Measurements from ENCODE around the gene HBS1L.

Gene HBS1L

DNA sequence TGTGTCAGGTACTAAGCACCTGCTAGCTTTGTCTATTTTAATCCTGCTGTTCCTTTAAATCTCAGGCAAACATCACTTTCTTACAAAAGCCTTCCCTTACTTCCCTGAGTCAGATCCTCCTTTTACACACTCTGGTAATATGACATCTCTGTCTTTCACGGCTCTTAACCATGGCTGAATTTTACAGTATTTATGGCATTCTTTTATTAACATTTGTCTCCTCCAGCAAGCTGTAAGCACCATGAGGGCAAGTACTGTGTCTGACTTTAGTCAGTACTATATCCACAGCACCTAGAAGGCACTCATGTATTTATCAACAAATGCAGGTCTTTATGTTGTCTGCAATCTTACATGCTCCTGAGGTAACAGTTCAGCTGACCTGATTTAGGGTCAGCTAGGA lies 33.7 kb upstream of the HBS1L start:
- H3K9ac ChIP-seq, result no peak overlapping the region
- H4K20me1 ChIP-seq (ENCODE audit: insufficient read depth), result no peaks in the 10 kb centered on the region
- no peak overlapping the region for H3K4me3 ChIP-seq (IDR thresholded peaks at IDR 0.05; ENCODE audit: insufficient read depth, low read depth, low read length)
- peaks cover 57% of the 10 kb centered on the region for H3K4me1 ChIP-seq (ENCODE audit: low read depth, poor library complexity, severe bottlenecking)
- H3K79me2 ChIP-seq (ENCODE audit: insufficient read depth, low read depth), result no peaks in the 10 kb centered on the region
- H3K4me2 ChIP-seq, result peak overlapping the region; percentile 56; the same call in 1 of the 2 replicates
- no peaks in the 10 kb centered on the region for H3K27me3 ChIP-seq (ENCODE audit: insufficient read depth, low read depth)
- peak overlapping the region; percentile 41; the same call in 1 of the 2 replicates for H3K27ac ChIP-seq
- TF ChIP-seq CTCF (conservative IDR thresholded peaks at IDR 0.05; ENCODE audit: low read depth, low read length), result no peak
- H2AFZ ChIP-seq (ENCODE audit: low read depth), result peak overlapping the region; percentile 62; the same call in 1 of the 2 replicates
- no peaks in the 10 kb centered on the region for H3K36me3 ChIP-seq (ENCODE audit: insufficient read depth)

- no peaks in the 10 kb centered on the region for H3K36me3 ChIP-seq (ENCODE audit: insufficient read depth)
- H3K4me3 ChIP-seq (IDR thresholded peaks at IDR 0.05; ENCODE audit: insufficient read depth, low read depth, low read length), result no peak overlapping the region
- H3K4me1 ChIP-seq (ENCODE audit: low read depth, poor library complexity, severe bottlenecking), result peaks cover 57% of the 10 kb centered on the region
- no peak for TF ChIP-seq CTCF (conservative IDR thresholded peaks at IDR 0.05; ENCODE audit: low read depth, low read length)
- no peak overlapping the region for H3K27ac ChIP-seq
- no peaks in the 10 kb centered on the region for H3K79me2 ChIP-seq (ENCODE audit: insufficient read depth, low read depth)
- no peaks in the 10 kb centered on the region for H3K27me3 ChIP-seq (ENCODE audit: insufficient read depth, low read depth)
- H2AFZ ChIP-seq (ENCODE audit: low read depth), result no peak overlapping the region
- H3K9ac ChIP-seq, result no peak overlapping the region
- H3K4me2 ChIP-seq, result peak overlapping the region; percentile 27; the same call in 1 of the 2 replicates
- no peaks in the 10 kb centered on the region for H4K20me1 ChIP-seq (ENCODE audit: insufficient read depth)
Measured at GRCh38 chr6:135087803-135088202, 33.2 kb upstream of the HBS1L start.

DNA sequence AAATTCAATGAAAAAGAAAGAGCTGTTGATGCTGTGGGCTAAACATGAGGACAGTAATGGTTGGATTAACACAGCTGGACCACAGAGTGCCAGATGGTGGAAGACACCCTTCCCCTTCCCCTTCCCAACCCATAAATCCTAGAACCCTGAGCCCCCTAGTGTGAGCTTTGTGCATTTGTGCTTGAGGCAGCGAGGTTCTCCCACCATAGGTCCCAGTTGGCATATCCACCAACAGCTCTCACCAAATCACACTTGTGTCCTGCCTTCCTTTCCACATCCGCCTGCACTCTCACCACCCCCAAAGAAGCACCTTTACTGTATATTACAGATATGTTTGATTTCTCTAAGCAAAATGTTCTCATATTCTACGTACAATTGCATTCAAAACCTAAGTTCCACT lies 32.8 kb upstream of the HBS1L start:
- Histone ChIP-seq H3K4me1 (ENCODE audit: low read depth, poor library complexity, severe bottlenecking) (peaks cover 57% of the 10 kb centered on the region), H3K79me2 (ENCODE audit: insufficient read depth, low read depth) (no peaks in the 10 kb centered on the region), H2AFZ (ENCODE audit: low read depth) (no peak overlapping the region), H3K9ac (no peak overlapping the region), H4K20me1 (ENCODE audit: insufficient read depth) (no peaks in the 10 kb centered on the region), H3K4me2 (peak overlapping the region; percentile 27), H3K4me3 (IDR thresholded peaks at IDR 0.05; ENCODE audit: insufficient read depth, low read depth, low read length) (no peak overlapping the region), H3K27ac (no peak overlapping the region), H3K36me3 (ENCODE audit: insufficient read depth) (no peaks in the 10 kb centered on the region), H3K27me3 (ENCODE audit: insufficient read depth, low read depth) (no peaks in the 10 kb centered on the region)
- TF ChIP-seq CTCF (conservative IDR thresholded peaks at IDR 0.05; ENCODE audit: low read depth, low read length), result no peak

DNA sequence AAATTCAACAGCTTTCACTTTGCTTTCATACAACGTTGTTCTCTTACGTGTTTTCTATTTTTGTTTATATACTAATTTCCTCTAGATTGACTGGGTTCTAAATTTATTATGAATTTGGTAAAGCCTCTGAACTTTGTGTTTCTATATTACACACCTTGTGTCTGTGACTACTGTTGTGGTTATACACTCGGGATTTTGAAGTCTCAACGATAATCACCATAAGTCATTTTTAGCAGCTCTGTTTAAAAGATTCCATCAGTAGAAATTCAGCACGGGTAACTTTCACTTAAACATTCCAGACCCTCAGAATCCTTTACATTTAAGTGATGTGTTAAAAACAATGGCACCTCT lies 31.8 kb upstream of the HBS1L start:
- Histone ChIP-seq H3K9ac (no peak overlapping the region), H4K20me1 (ENCODE audit: insufficient read depth) (no peaks in the 10 kb centered on the region), H2AFZ (ENCODE audit: low read depth) (peak overlapping the region; percentile 23), H3K36me3 (ENCODE audit: insufficient read depth) (no peaks in the 10 kb centered on the region), H3K4me1 (ENCODE audit: low read depth, poor library complexity, severe bottlenecking) (peaks cover 57% of the 10 kb centered on the region), H3K4me2 (peak overlapping the region; percentile 27), H3K27me3 (ENCODE audit: insufficient read depth, low read depth) (no peaks in the 10 kb centered on the region), H3K4me3 (IDR thresholded peaks at IDR 0.05; ENCODE audit: insufficient read depth, low read depth, low read length) (no peak overlapping the region), H3K79me2 (ENCODE audit: insufficient read depth, low read depth) (no peaks in the 10 kb centered on the region), H3K27ac (no peak overlapping the region)
- no peak for TF ChIP-seq CTCF (conservative IDR thresholded peaks at IDR 0.05; ENCODE audit: low read depth, low read length)
